RKO (cell line): ENCODE measurements around the gene MYCL.

Experiments used
- DNase-seq: peaks from one replicate; pipeline ENCODE4 v3.0.0-alpha.2; 2016; ENCODE audit warnings: low spot score

Gene MYCL

GRCh38 chr1:39901714-39902459 lies at the start of gene MYCL:
Gene MYCL, minus strand, starts transcription at chr1:39901917. Its CDS starts 483 bp downstream, at chr1:39901434.
- DNase-seq, result peak; percentile 81

GRCh38 chr1:39949891-39950290 lies 48.2 kb upstream of the MYCL start:
- no peak for DNase-seq

- no peak for DNase-seq
Observed at GRCh38 chr1:39947260-39947659, 45.5 kb upstream of the MYCL start.

GRCh38 chr1:39946216-39946615 lies 44.5 kb upstream of the MYCL start:
- DNase-seq, result no peak

GRCh38 chr1:39944410-39945112 lies 42.8 kb upstream of the MYCL start:
- no peak for DNase-seq

GRCh38 chr1:39943471-39944290 lies 42.0 kb upstream of the MYCL start:
- no peak for DNase-seq

- DNase-seq, result no peak
Observed at GRCh38 chr1:39940980-39941871, 39.5 kb upstream of the MYCL start.

- no peak for DNase-seq
Observed at GRCh38 chr1:39940253-39940652, 38.5 kb upstream of the MYCL start.

- no peak for DNase-seq
Observed at GRCh38 chr1:39938856-39939255, 37.1 kb upstream of the MYCL start.

GRCh38 chr1:39936724-39937491 lies 35.2 kb upstream of the MYCL start:
- DNase-seq, result no peak

- DNase-seq, result no peak
Observed at GRCh38 chr1:39933956-39934941, 32.5 kb upstream of the MYCL start.

GRCh38 chr1:39928809-39929587 lies 27.3 kb upstream of the MYCL start:
- no peak for DNase-seq

- DNase-seq, result no peak
Observed at GRCh38 chr1:39927538-39927937, 25.8 kb upstream of the MYCL start.

- no peak for DNase-seq
Observed at GRCh38 chr1:39926820-39927219, 25.1 kb upstream of the MYCL start.

GRCh38 chr1:39926343-39926793 lies 24.7 kb upstream of the MYCL start:
- DNase-seq, result no peak

GRCh38 chr1:39925721-39926342 lies 24.1 kb upstream of the MYCL start:
- DNase-seq, result peak; percentile 32

GRCh38 chr1:39922251-39922688 lies 20.6 kb upstream of the MYCL start:
- DNase-seq, result no peak

GRCh38 chr1:39919545-39919944 lies 17.8 kb upstream of the MYCL start:
- DNase-seq, result peak; percentile 55
